ENCODE data around the gene GPRIN1. TPM values are rescaled to one million over a fixed set of nuclear protein-coding genes. Genes with fewer than 3 reads are reported as not detected.

Gene GPRIN1
- total and polyA plus RNA-seq, 4 donors: 0.23 to 0.50 (median 0.30) TPM; not detected in 1

- Histone ChIP-seq H3K9ac (ENCODE audit: low read depth in 1 of 2, low read length in 2 of 2) (no peak overlapping the region), H3K4me3 (ENCODE audit: low read depth in 1 of 3, low read length in 3 of 3) (no peak overlapping the region), H3K4me1 (ENCODE audit: control insufficient read depth in 4 of 4, insufficient read depth in 4 of 4, low read length in 3 of 4) (peaks cover 0 to 5% (median 5%) of the 10 kb centered on the region in 4 donors), H3K36me3 (ENCODE audit: control insufficient read depth in 4 of 4, insufficient read depth in 3 of 4, low read depth in 1 of 4, low read length in 3 of 4) (no peaks in the 10 kb centered on the region), H3K27me3 (ENCODE audit: control insufficient read depth in 4 of 4, insufficient read depth in 4 of 4, low read length in 3 of 4) (peaks cover 4 to 24% (median 6%) of the 10 kb centered on the region in 4 donors), H3K9me3 (ENCODE audit: control insufficient read depth in 4 of 4, low read length in 3 of 4) (no peaks in the 10 kb centered on the region), H3K27ac (ENCODE audit: low read depth in 1 of 2, low read length in 2 of 2) (no peak overlapping the region)
- TF ChIP-seq FOXA2 (IDR thresholded peaks at IDR 0.05) (no peak), JUND (IDR thresholded peaks at IDR 0.05) (no peak), ATF3 (IDR thresholded peaks at IDR 0.05) (no peak), SP1 (IDR thresholded peaks at IDR 0.05) (no peak), MAX (IDR thresholded peaks at IDR 0.05) (no peak), RXRA (IDR thresholded peaks at IDR 0.05) (no peak), HNF4G (IDR thresholded peaks at IDR 0.05) (no peak), HNF4A (conservative IDR thresholded peaks at IDR 0.05) (no peak), RAD21 (IDR thresholded peaks at IDR 0.05) (no peak), REST (IDR thresholded peaks at IDR 0.05) (no peak), NR2F2 (IDR thresholded peaks at IDR 0.05) (no peak), TAF1 (conservative IDR thresholded peaks at IDR 0.05) (no peak), EGR1 (IDR thresholded peaks at IDR 0.05; ENCODE audit: low read depth in 2 of 2) (no peak), CTCF (IDR thresholded peaks at IDR 0.05; ENCODE audit: low read depth, low read length, missing input control) (no peak), ZBTB33 (IDR thresholded peaks at IDR 0.05) (no peak), GABPA (IDR thresholded peaks at IDR 0.05 in 1 of 2, conservative IDR thresholded peaks at IDR 0.05 in 1 of 2) (no peak), YY1 (IDR thresholded peaks at IDR 0.05) (no peak), FOXA1 (IDR thresholded peaks at IDR 0.05) (no peak)
- 73% methylated on average over 7 of the region's 7 CpGs for WGBS
- DNase-seq (ENCODE audit: low spot score): no peak
Observed at GRCh38 chr5:176631383-176632200, 21.6 kb upstream of the GPRIN1 start.

Data from liver (tissue), 9 donors.